Suprapubic skin (tissue), 4 donors: Measurements from ENCODE around the gene CLDN10. TPM values are rescaled to one million over a fixed set of nuclear protein-coding genes. Genes with fewer than 3 reads are reported as not detected.

ENCODE experiments used
- DNase-seq, 2 donors: peaks; one replicate each; pipeline ENCODE4 v3.0.0-alpha.2; 2019; ENCODE audit warnings: low spot score in 2 of 2
- H3K27ac ChIP-seq: fragments of 200-600 bp; sonication (generic); one replicate; pipeline ENCODE4 v1.5.1; 2019
- H3K27me3 ChIP-seq: fragments of 200-600 bp; sonication (generic); one replicate; pipeline ENCODE4 v1.5.1; 2019
- H3K36me3 ChIP-seq: fragments of 200-600 bp; sonication (generic); one replicate; pipeline ENCODE4 v1.5.1; 2019
- H3K4me1 ChIP-seq: fragments of 200-600 bp; sonication (generic); one replicate; pipeline ENCODE4 v1.5.1; 2019
- H3K4me3 ChIP-seq: fragments of 200-600 bp; sonication (generic); one replicate; pipeline ENCODE4 v1.5.1; 2019; ENCODE audit warnings: mild to moderate bottlenecking
- H3K9me3 ChIP-seq: fragments of 200-600 bp; sonication (generic); one replicate; pipeline ENCODE4 v1.5.1; 2019
- EP300 ChIP-seq: sonication (generic); formaldehyde crosslinking; IDR thresholded peaks from one replicate; pipeline ENCODE4 v1.6.1; 2017; ENCODE audit warnings: antibody characterized with exemption
- POLR2A ChIP-seq, 2 donors: fragments of 450-650 bp; IDR thresholded peaks; one replicate each; pipeline ENCODE4 v1.6.1; 2017; ENCODE audit warnings: antibody characterized with exemption in 2 of 2, mild to moderate bottlenecking in 2 of 2, moderate library complexity in 2 of 2
- POLR2AphosphoS5 ChIP-seq, 3 donors: sonication (generic); formaldehyde crosslinking; IDR thresholded peaks; one replicate each; pipeline ENCODE4 v1.6.1; 2017; ENCODE audit warnings: antibody characterized with exemption in 3 of 3
- WGBS: methylation state at CpG from one replicate; pipeline ENCODE4 v1.1.5; 2018; 5-methylcytosine and 5-hydroxymethylcytosine counted together
- total RNA-seq, 4 donors: library from RNA; depleted of rRNA; stranded (reverse); fragments of >200 nt; gene quantifications; one replicate each; pipeline ENCODE4 v1.1.0, GENCODE V29; 2016
- TF ChIP-seq, protein P1 (sequence below), 2 donors: fragments of 200-600 bp in 1 of 2; fragments of 450-650 bp in 1 of 2; sonication (generic) in 1 of 2; IDR thresholded peaks; one replicate each; pipeline ENCODE4 v1.5.1; 2016 to 2019; ENCODE audit warnings: antibody characterized with exemption in 2 of 2, mild to moderate bottlenecking in 1 of 2, moderate library complexity in 1 of 2

The CLDN10 gene
- total RNA-seq, 4 donors from 2014 or later: 14.3 to 38.7 (median 22.0) TPM

- no peak for TF ChIP-seq EP300
- TF ChIP-seq POLR2A (IDR thresholded peaks at IDR 0.05): no peak
- TF ChIP-seq POLR2AphosphoS5 (IDR thresholded peaks at IDR 0.05): no peak
- TF ChIP-seq, protein P1, sequence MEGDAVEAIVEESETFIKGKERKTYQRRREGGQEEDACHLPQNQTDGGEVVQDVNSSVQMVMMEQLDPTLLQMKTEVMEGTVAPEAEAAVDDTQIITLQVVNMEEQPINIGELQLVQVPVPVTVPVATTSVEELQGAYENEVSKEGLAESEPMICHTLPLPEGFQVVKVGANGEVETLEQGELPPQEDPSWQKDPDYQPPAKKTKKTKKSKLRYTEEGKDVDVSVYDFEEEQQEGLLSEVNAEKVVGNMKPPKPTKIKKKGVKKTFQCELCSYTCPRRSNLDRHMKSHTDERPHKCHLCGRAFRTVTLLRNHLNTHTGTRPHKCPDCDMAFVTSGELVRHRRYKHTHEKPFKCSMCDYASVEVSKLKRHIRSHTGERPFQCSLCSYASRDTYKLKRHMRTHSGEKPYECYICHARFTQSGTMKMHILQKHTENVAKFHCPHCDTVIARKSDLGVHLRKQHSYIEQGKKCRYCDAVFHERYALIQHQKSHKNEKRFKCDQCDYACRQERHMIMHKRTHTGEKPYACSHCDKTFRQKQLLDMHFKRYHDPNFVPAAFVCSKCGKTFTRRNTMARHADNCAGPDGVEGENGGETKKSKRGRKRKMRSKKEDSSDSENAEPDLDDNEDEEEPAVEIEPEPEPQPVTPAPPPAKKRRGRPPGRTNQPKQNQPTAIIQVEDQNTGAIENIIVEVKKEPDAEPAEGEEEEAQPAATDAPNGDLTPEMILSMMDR (IDR thresholded peaks at IDR 0.05): no peak
- DNase-seq: no peak
- H3K9me3 ChIP-seq: no peaks in the 10 kb centered on the region
- H3K4me3 ChIP-seq: peak overlapping the region; percentile 25
- 14% methylated on average over 17 of the region's 17 CpGs for WGBS
- H3K4me1 ChIP-seq: peaks cover 14% of the 10 kb centered on the region
- peak overlapping the region; percentile 62 for H3K27ac ChIP-seq
- peaks cover 52% of the 10 kb centered on the region for H3K27me3 ChIP-seq
- H3K36me3 ChIP-seq: no peaks in the 10 kb centered on the region
These were observed 347 bp upstream of the CLDN10 start for GRCh38 chr13:95552208-95552538.

DNA sequence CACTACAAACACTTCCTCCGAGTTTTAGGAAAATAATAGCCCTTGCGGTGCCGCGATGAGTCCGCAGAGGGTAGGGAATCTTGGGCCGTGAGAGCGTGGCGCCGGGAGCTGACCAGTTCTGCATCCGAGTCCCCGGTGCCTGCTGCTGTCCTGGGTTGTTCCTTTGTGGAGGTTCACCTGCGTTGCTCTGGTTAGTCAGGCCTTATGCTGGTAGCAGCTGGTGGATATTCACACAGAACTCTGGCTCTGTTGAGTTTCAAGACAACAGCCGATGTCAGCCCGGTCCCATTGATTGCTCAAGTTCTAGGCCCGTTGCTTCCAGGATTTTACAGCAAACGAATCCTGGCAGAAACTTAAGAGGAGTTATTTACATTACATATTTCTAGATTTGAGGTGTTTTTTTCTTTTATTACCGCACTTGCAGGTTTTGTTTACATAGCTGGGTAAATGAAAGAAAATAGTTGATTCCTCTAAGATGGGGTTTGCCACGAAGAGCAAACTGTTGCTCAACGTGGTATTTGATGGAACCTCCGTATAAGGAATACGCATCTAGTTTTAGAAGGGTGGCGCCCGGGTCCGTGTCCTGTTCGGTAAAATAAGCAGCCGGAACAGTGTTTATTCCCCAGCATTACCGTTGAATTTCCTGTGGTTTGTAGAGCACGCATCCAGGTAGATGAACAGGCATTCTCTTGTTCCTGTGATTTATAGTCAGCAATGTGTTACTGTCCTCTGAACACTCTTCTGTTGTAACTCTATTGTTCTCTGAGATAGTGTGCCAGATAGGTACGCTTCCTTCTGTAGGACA lies 1.3 kb downstream of the CLDN10 start:
- Histone ChIP-seq H3K4me3 (peak overlapping the region; percentile 25), H3K27ac (peak overlapping the region; percentile 62), H3K27me3 (peaks cover 52% of the 10 kb centered on the region), H3K4me1 (peaks cover 14% of the 10 kb centered on the region), H3K9me3 (no peaks in the 10 kb centered on the region), H3K36me3 (no peaks in the 10 kb centered on the region)
- no peak for DNase-seq
- TF ChIP-seq POLR2AphosphoS5 (IDR thresholded peaks at IDR 0.05) (no peak), EP300 (no peak), POLR2A (IDR thresholded peaks at IDR 0.05) (no peak)
- WGBS: 41% methylated on average over 28 of the region's 29 CpGs

- Histone ChIP-seq H3K9me3 (no peaks in the 10 kb centered on the region), H3K27me3 (peaks cover 33% of the 10 kb centered on the region), H3K27ac (no peak overlapping the region), H3K4me1 (peaks cover 14% of the 10 kb centered on the region), H3K4me3 (no peak overlapping the region), H3K36me3 (no peaks in the 10 kb centered on the region)
- TF ChIP-seq POLR2AphosphoS5 (IDR thresholded peaks at IDR 0.05) (no peak), EP300 (no peak), POLR2A (IDR thresholded peaks at IDR 0.05) (no peak)
- TF ChIP-seq, protein P1 (IDR thresholded peaks at IDR 0.05): no peak
- no peak for DNase-seq
These were observed 4.5 kb downstream of the CLDN10 start for GRCh38 chr13:95557013-95557412.

DNA sequence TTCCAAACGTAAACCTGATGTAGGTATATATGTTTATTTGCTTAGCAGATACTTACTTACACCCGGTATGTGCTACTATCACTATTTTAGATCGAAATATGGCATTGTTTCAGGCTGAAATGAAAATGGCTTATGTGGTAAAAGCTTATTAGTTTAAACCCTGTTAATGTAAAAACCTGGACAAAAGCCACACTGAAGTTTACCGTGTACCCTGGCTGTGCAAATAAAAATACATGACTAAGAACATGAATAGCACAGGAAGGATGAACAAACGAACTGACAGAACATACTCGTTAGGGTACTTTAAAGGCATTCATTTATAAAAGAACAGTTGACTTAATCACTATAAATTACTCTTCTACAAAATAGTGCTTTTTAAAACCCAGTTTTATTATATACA lies 6.6 kb downstream of the CLDN10 start:
- H3K27ac ChIP-seq: no peak overlapping the region
- no peak overlapping the region for H3K4me3 ChIP-seq
- H3K27me3 ChIP-seq: peaks cover 12% of the 10 kb centered on the region
- 70% methylated on average over 6 of the region's 6 CpGs for WGBS
- H3K4me1 ChIP-seq: no peaks in the 10 kb centered on the region
- no peaks in the 10 kb centered on the region for H3K9me3 ChIP-seq
- no peaks in the 10 kb centered on the region for H3K36me3 ChIP-seq
- no peak for DNase-seq
- TF ChIP-seq, protein P1 (IDR thresholded peaks at IDR 0.05): no peak
- TF ChIP-seq POLR2AphosphoS5 (IDR thresholded peaks at IDR 0.05) (no peak), POLR2A (IDR thresholded peaks at IDR 0.05) (no peak), EP300 (no peak)

DNA sequence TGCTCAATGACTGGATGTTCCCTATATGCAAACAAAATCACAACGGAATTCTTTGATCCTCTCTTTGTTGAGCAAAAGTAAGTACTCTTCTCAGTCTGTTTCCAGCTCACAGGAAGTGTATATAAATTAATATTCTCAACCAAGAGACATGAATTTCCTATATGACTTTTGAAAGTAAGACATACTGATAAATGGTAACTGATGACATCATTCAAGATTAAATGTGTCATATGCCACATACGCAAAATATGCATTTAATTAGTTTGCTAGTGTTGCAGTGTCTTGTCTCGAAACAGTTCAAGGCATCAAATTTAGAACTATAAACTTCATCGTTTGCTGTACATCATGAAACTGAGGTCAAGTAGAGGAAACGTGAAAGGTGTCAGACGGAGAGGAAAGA lies 7.9 kb downstream of the CLDN10 start:
- TF ChIP-seq POLR2AphosphoS5 (IDR thresholded peaks at IDR 0.05): no peak
- TF ChIP-seq EP300: no peak
- no peak for TF ChIP-seq POLR2A (IDR thresholded peaks at IDR 0.05)
- TF ChIP-seq, protein P1 (IDR thresholded peaks at IDR 0.05): no peak
- DNase-seq: no peak
- Histone ChIP-seq H3K4me1 (no peaks in the 10 kb centered on the region), H3K4me3 (no peak overlapping the region), H3K27me3 (peaks cover 8% of the 10 kb centered on the region), H3K36me3 (no peaks in the 10 kb centered on the region), H3K27ac (no peak overlapping the region), H3K9me3 (no peaks in the 10 kb centered on the region)
- WGBS: 69% methylated on average over 6 of the region's 6 CpGs
